HG02678 (cell line): Measurements from ENCODE around the gene LRRTM3.

Source experiments
- ATAC-seq: cut with Tn5 transposase; IDR thresholded peaks from one replicate; pipeline ENCODE4 v1.9.1; 2021; ENCODE audit warnings: mild to moderate bottlenecking, moderate library complexity; ENCODE audit not compliant: unreplicated experiment

The LRRTM3 gene

GRCh38 chr10:67110286-67110685 lies 184.4 kb downstream of the LRRTM3 start:
- no peak for ATAC-seq

DNA sequence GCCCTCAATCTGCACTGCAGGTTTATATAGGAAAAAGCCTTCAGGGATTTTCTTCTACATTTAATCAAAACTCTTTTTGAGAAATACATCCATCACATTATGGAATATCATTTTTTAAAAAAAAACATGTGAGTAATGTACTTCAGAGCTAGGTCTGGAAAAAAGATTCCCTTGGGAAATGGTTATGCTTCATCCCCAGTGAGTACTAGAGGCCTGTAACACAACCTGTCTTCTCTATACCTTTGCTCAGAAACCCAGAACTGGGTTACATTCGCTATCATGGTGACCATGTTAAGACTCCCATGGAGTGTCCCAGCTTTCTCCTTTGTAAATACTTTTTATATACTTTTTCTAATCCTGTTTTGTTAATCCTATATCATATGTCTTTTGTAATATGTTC lies 186.9 kb downstream of the LRRTM3 start:
- ATAC-seq, result no peak

DNA sequence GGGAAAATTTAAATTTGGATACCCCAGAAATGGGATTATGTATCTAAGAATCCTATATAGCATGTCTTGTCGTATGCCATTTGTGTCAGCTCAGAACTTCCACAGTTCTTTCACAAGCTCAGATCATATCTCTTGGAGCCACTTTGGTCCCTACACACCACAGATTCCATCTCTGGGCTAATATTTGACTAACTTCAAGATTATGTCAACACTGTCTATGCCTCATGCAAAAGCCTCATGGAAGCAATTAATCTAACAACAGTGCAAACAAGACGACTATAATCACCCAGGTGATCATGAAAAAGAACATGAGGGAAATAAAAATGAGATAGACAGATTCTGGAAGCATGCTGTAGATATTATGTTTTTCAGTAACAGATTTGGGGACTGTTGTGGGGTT lies 189.1 kb downstream of the LRRTM3 start:
- ATAC-seq, result no peak

DNA sequence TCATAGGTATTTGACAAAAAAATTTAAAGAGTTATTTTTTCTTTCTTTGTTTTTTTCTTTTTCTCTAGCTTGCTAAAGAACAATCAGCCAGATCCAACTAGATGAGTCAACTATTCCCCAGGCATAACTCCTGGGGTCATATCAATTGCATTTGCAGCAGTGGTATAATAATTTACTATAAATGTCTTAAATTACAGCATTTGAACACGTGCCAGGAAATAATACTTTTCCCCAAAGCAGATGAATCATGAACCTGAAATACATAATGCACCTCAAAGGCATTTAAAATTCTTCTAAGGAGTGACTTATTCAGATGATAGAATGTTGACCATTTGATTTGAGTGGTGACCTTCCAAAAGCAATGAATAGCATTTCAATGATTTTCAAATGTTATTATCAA lies 190.1 kb downstream of the LRRTM3 start:
- ATAC-seq, result no peak

GRCh38 chr10:67119651-67120050 lies 193.8 kb downstream of the LRRTM3 start:
- ATAC-seq, result no peak

DNA sequence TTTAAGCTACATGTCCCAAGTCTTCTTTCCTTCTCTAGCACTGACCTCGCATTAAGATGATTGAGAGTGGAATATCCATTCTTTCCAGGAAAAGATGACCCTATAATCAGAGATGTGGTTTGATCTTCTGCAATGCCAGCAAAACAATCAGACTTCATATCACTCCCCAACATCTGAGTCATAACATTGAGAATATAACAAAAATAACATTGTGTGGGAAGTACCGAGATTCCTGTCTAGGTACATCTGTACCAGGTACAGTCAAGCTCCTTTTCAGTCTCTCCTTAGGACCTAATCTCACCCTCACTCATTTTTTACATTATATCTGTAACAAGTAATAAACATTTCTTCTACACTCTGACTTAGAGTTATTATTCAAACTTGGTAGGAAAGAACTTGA lies 201.6 kb downstream of the LRRTM3 start:
- ATAC-seq, result no peak

- ATAC-seq, result no peak
These were observed 214.8 kb downstream of the LRRTM3 start for GRCh38 chr10:67140641-67141040.

DNA sequence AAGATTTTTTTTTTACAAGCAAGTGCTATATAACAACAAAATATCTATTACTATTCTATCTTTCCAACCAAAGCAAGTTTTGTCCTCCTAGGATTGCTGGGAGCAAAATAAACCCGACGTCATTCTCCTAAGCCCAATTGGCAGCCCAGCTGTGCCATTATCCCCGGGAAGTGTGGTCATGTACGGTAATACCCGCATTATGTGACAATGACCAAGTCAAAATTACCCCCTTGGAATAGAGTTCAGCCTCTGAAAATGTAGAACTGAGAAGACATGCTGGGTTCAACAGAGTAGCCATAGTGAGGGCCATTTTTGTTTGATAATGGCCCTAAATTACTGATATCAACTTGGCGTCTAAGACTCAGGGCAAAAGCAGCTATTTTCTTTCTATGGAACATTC lies 215.5 kb downstream of the LRRTM3 start:
- no peak for ATAC-seq

DNA sequence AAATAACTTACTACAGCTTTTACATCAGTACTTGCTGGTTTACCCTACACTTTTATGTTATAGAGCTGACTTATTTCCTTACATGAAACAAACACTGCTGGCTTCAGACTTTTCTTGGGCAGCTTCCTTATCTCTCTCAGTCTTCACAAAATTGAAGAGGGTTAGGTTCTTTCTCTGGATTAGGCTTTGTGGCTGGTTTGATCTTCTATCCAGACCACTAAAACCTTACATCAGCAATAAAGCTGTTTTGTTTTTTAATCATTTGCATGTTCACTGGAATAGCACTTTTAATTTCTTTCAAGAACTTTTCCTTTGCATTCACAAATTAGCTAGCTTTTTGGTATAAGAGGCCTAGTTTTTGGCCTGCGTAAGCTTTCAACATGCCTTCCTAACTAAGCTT lies 218.7 kb downstream of the LRRTM3 start:
- no peak for ATAC-seq
